Smooth muscle cell (in vitro differentiated cells): ENCODE data around the gene ENG. TPM values are rescaled to one million over a fixed set of nuclear protein-coding genes. Genes with fewer than 3 reads are reported as not detected.

ENCODE experiments used
- DNase-seq: peaks from one replicate; lab custom pipeline; 2025; ENCODE audit not compliant: unreplicated experiment; lab: John Stamatoyannopoulos, UW
- H2AFZ ChIP-seq: fragments of 200-600 bp; sonication (generic); 2 replicates; pipeline ENCODE4 v1.6.0; 2016; ENCODE audit warnings: antibody characterized with exemption, low read depth, mild to moderate bottlenecking
- H3F3A ChIP-seq: fragments of 200-600 bp; sonication (generic); 2 replicates; pipeline ENCODE4 v1.6.0; 2017; ENCODE audit warnings: antibody characterized with exemption, low read depth
- H3K27ac ChIP-seq: fragments of 200-600 bp; sonication (generic); 2 replicates; pipeline ENCODE4 v1.5.1; 2016; ENCODE audit warnings: low read depth, mild to moderate bottlenecking
- H3K27me3 ChIP-seq: fragments of 200-600 bp; sonication (generic); 2 replicates; pipeline ENCODE4 v1.6.1; 2016; ENCODE audit warnings: low read depth, mild to moderate bottlenecking
- H3K36me3 ChIP-seq: fragments of 200-600 bp; sonication (generic); 2 replicates; pipeline ENCODE4 v1.5.1; 2016; ENCODE audit warnings: low read depth
- H3K4me1 ChIP-seq: fragments of 200-600 bp; sonication (generic); 2 replicates; pipeline ENCODE4 v1.5.1; 2016; ENCODE audit warnings: low read depth
- H3K4me2 ChIP-seq: fragments of 200-600 bp; sonication (generic); 2 replicates; pipeline ENCODE4 v1.6.0; 2016; ENCODE audit warnings: mild to moderate bottlenecking
- H3K4me3 ChIP-seq: fragments of 200-600 bp; sonication (generic); 2 replicates; pipeline ENCODE4 v1.5.1; 2016; ENCODE audit warnings: mild to moderate bottlenecking
- H3K79me2 ChIP-seq: fragments of 200-600 bp; sonication (generic); 2 replicates; pipeline ENCODE4 v1.6.0; 2016; ENCODE audit warnings: low read depth, mild to moderate bottlenecking
- H3K9ac ChIP-seq: fragments of 200-600 bp; sonication (generic); 2 replicates; pipeline ENCODE4 v1.6.0; 2016; ENCODE audit warnings: low read depth
- H3K9me3 ChIP-seq: fragments of 200-600 bp; sonication (generic); replicated peaks from 2 replicates; pipeline ENCODE4 v1.5.1; 2016; ENCODE audit warnings: low read depth
- H4K20me1 ChIP-seq: fragments of 200-600 bp; sonication (generic); 2 replicates; pipeline ENCODE4 v1.6.0; 2016; ENCODE audit warnings: low read depth
- CTCF ChIP-seq: fragments of 200-600 bp; sonication (generic); IDR thresholded peaks from 2 replicates; pipeline ENCODE4 v1.5.1; 2017; ENCODE audit warnings: borderline replicate concordance, mild to moderate bottlenecking, antibody characterized with exemption; ENCODE audit not compliant: insufficient read depth, poor library complexity, severe bottlenecking
- WGBS: methylation state at CpG from one replicate; pipeline ENCODE4 v1.1.7; 2016; ENCODE audit warnings: low lambda C conversion rate; 5-methylcytosine and 5-hydroxymethylcytosine counted together
- polyA plus RNA-seq: library from polyadenylated mRNA; unstranded; fragments of >200 nt; fragmentation: Nextera tagmentation; extraction: Ambion mirVana; gene quantifications from 2 replicates; pipeline ENCODE4 v1.2.1, GENCODE V29; 2016
- total RNA-seq: library from RNA; depleted of rRNA; stranded (reverse); fragments of >200 nt; gene quantifications from 2 replicates; pipeline ENCODE4 v1.2.3, GENCODE V29; 2014

The ENG gene
- total and polyA plus RNA-seq, 2 experiments from 2014 or later, result 12.6 to 54.1 TPM

DNA sequence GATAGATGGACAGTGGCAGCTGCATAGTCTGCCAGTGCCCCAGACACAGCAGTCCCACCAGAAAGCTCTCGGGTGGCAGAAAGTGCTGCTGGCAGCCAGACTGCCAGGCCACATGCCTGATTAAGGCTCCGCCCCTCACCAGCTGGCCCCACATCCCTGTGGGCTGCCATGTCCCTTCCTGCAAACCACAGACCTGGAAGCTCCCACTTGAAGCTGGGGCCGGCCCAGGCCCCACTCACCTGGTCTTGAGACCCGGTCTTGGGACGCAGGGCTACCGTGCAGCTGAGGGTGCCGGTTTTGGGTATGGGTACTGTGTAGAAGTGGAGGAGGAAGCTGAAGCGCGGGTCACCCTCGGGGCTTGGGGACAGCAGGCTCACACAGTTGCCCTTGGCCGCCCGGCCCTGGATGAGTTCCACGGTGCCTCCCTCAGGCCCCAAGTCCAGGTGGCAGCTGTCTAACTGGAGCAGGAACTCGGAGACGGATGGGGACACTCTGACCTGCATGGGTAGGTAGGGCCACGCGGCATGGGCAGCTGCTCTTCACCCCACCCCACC lies 36.5 kb downstream of the ENG start:
- Histone ChIP-seq H3K27ac (no peak overlapping the region), H4K20me1 (no peaks in the 10 kb centered on the region), H3K4me2 (no peak overlapping the region), H3K4me1 (no peaks in the 10 kb centered on the region), H2AFZ (no peak overlapping the region), H3K36me3 (no peaks in the 10 kb centered on the region), H3F3A (no peaks in the 10 kb centered on the region), H3K4me3 (no peak overlapping the region), H3K79me2 (no peaks in the 10 kb centered on the region), H3K9ac (no peak overlapping the region), H3K27me3 (no peaks in the 10 kb centered on the region), H3K9me3 (no peaks in the 10 kb centered on the region)
- 87% methylated on average over 17 of the region's 17 CpGs for WGBS
- no peak for TF ChIP-seq CTCF
- no peak for DNase-seq

DNA sequence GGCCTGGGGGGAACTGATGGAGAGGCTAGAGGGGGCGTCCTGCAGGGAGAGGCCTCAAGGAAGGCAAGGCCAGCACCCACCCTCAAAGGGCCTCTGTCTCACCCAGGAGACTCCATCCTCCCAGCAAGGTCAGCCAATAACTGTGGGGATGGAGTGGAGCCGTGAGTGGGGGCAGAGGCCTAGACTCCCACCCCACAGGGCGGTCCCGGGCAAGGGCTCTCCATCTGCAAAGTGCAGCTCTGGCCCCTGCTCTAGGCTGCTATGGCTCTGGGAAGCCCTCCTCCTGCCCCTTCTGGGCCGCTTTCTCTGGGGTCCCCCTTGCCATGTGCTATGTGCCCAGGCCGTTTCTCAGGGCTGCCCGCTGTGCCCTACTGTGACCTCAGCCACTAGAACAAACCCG lies 37.7 kb downstream of the ENG start:
- H3K4me3 ChIP-seq, result no peak overlapping the region

DNA sequence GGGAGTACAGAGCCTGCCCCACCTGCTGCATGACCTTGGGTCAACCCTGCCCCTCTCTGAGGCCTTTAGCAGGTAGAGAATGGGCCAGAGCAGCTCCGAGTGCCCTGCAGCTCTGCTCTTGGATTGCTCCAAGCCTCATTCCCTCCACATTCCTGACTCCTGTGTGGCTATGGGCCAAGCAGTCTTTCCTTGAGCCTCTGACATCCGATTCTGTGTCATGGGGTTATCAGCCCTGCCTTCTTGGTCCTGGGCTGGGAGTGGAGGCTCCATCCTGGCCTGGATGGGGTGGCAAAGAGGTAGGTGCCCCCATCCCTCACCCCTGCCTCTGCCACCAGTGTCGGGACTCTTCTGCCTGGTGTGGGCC lies 38.1 kb downstream of the ENG start:
- no peaks in the 10 kb centered on the region for H3K36me3 ChIP-seq
- no peaks in the 10 kb centered on the region for H3K79me2 ChIP-seq
- DNase-seq, result no peak
- no peaks in the 10 kb centered on the region for H3K4me1 ChIP-seq
- WGBS, result 96% methylated on average over 3 of the region's 3 CpGs
- H3F3A ChIP-seq, result no peaks in the 10 kb centered on the region
- H3K27ac ChIP-seq, result no peak overlapping the region
- no peaks in the 10 kb centered on the region for H3K27me3 ChIP-seq
- H3K9ac ChIP-seq, result no peak overlapping the region
- no peak overlapping the region for H3K4me3 ChIP-seq
- no peaks in the 10 kb centered on the region for H4K20me1 ChIP-seq
- H3K9me3 ChIP-seq, result no peaks in the 10 kb centered on the region
- TF ChIP-seq CTCF, result no peak
- H3K4me2 ChIP-seq, result no peak overlapping the region
- no peak overlapping the region for H2AFZ ChIP-seq

More for the DNA sequence above, 37.7 kb downstream of the ENG start:
- no peaks in the 10 kb centered on the region for H3K9me3 ChIP-seq
- no peaks in the 10 kb centered on the region for H3F3A ChIP-seq
- H3K9ac ChIP-seq, result no peak overlapping the region
- 96% methylated on average over 7 of the region's 8 CpGs for WGBS
- TF ChIP-seq CTCF, result no peak
- H3K36me3 ChIP-seq, result no peaks in the 10 kb centered on the region
- no peak overlapping the region for H2AFZ ChIP-seq
- no peak overlapping the region for H3K27ac ChIP-seq
- no peaks in the 10 kb centered on the region for H3K4me1 ChIP-seq
- no peaks in the 10 kb centered on the region for H3K27me3 ChIP-seq
- no peak overlapping the region for H3K4me2 ChIP-seq
- H4K20me1 ChIP-seq, result no peaks in the 10 kb centered on the region
- DNase-seq, result no peak
- H3K79me2 ChIP-seq, result no peaks in the 10 kb centered on the region
